ENCODE data around the gene GPR146. TPM values are rescaled to one million over a fixed set of nuclear protein-coding genes. Genes with fewer than 3 reads are reported as not detected.

The GPR146 gene
- total and polyA plus RNA-seq, 7 donors = 3.0 to 33.5 (median 10.8) TPM

- WGBS, 2 donors = 87 to 89% methylated on average over 12 of the region's 12 CpGs
- no peak for TF ChIP-seq POLR2A (IDR thresholded peaks at IDR 0.05)
- TF ChIP-seq CTCF (IDR thresholded peaks at IDR 0.05) = no peak
- TF ChIP-seq POLR2AphosphoS5 (IDR thresholded peaks at IDR 0.05) = no peak
- TF ChIP-seq EP300 (IDR thresholded peaks at IDR 0.05) = no peak
- Histone ChIP-seq H3K36me3 (no peaks in the 10 kb centered on the region), H3K4me1 (peaks cover 0 to 14% (median 13%) of the 10 kb centered on the region in 4 donors), H3K9me3 (no peaks in the 10 kb centered on the region), H3K4me3 (no peak overlapping the region), H3K27ac (no peak overlapping the region), H3K27me3 (no peaks in the 10 kb centered on the region)
- no peak for DNase-seq
- intact Hi-C loops (cut with DNase I) = no loop called here
Observed at GRCh38 chr7:1079546-1079945, 35.2 kb downstream of the GPR146 start.

GRCh38 chr7:1080252-1080920 lies 36.0 kb downstream of the GPR146 start:
- no peaks in the 10 kb centered on the region for H3K9me3 ChIP-seq
- no peak for DNase-seq
- TF ChIP-seq POLR2A (IDR thresholded peaks at IDR 0.05) (no peak), EP300 (IDR thresholded peaks at IDR 0.05) (no peak), POLR2AphosphoS5 (IDR thresholded peaks at IDR 0.05) (no peak), CTCF (IDR thresholded peaks at IDR 0.05) (no peak)
- peaks cover 0 to 14% (median 13%) of the 10 kb centered on the region in 4 donors for H3K4me1 ChIP-seq
- H3K36me3 ChIP-seq = no peaks in the 10 kb centered on the region
- WGBS, 2 donors = 91 to 93% methylated on average over 38 of the region's 38 CpGs
- no peak overlapping the region for H3K4me3 ChIP-seq
- H3K27ac ChIP-seq = no peak overlapping the region
- no peaks in the 10 kb centered on the region for H3K27me3 ChIP-seq
- intact Hi-C loops (cut with DNase I) = no loop called here

- Histone ChIP-seq H3K27me3 (no peaks in the 10 kb centered on the region), H3K36me3 (no peaks in the 10 kb centered on the region), H3K4me1 (peaks cover 0 to 14% (median 13%) of the 10 kb centered on the region in 4 donors), H3K27ac (no peak overlapping the region), H3K9me3 (no peaks in the 10 kb centered on the region), H3K4me3 (no peak overlapping the region)
- no peak for TF ChIP-seq CTCF (IDR thresholded peaks at IDR 0.05)
- no peak for TF ChIP-seq POLR2A (IDR thresholded peaks at IDR 0.05)
- no peak for TF ChIP-seq POLR2AphosphoS5 (IDR thresholded peaks at IDR 0.05)
- TF ChIP-seq EP300 (IDR thresholded peaks at IDR 0.05) = no peak
- intact Hi-C loops (cut with DNase I) = no loop called here
- no peak for DNase-seq
- 96% methylated on average over 16 of the region's 16 CpGs for WGBS, 2 donors
Observed at GRCh38 chr7:1080921-1081255, 36.5 kb downstream of the GPR146 start.

GRCh38 chr7:1081336-1081735 lies 37.0 kb downstream of the GPR146 start:
- no peaks in the 10 kb centered on the region for H3K9me3 ChIP-seq
- no peak for DNase-seq
- H3K27ac ChIP-seq = no peak overlapping the region
- H3K27me3 ChIP-seq = no peaks in the 10 kb centered on the region
- TF ChIP-seq CTCF (IDR thresholded peaks at IDR 0.05) (no peak), EP300 (IDR thresholded peaks at IDR 0.05) (no peak), POLR2A (IDR thresholded peaks at IDR 0.05) (no peak), POLR2AphosphoS5 (IDR thresholded peaks at IDR 0.05) (no peak)
- no peaks in the 10 kb centered on the region for H3K36me3 ChIP-seq
- H3K4me3 ChIP-seq = no peak overlapping the region
- intact Hi-C loops (cut with DNase I) = no loop called here
- WGBS, 2 donors = 90 to 91% methylated on average over 20 of the region's 20 CpGs
- H3K4me1 ChIP-seq = peaks cover 0 to 15% (median 14%) of the 10 kb centered on the region in 4 donors

- 83 to 87% methylated on average over 31 of the region's 31 CpGs for WGBS, 2 donors
- DNase-seq = no peak
- intact Hi-C loops (cut with DNase I) = no loop called here
- peaks cover 0 to 22% (median 19%) of the 10 kb centered on the region in 4 donors for H3K4me1 ChIP-seq
- no peaks in the 10 kb centered on the region for H3K36me3 ChIP-seq
- no peak overlapping the region for H3K27ac ChIP-seq
- H3K4me3 ChIP-seq = no peak overlapping the region
- TF ChIP-seq CTCF (IDR thresholded peaks at IDR 0.05) (no peak), POLR2AphosphoS5 (IDR thresholded peaks at IDR 0.05) (peak in 1 of 4 donors; percentile 39)
- no peaks in the 10 kb centered on the region for H3K27me3 ChIP-seq
- no peaks in the 10 kb centered on the region for H3K9me3 ChIP-seq
Observed at GRCh38 chr7:1081931-1082401, 37.6 kb downstream of the GPR146 start.
